ENCODE data around the gene GPI. TPM values are rescaled to one million over a fixed set of nuclear protein-coding genes. Genes with fewer than 3 reads are reported as not detected.

Gene GPI
- total RNA-seq, 4 donors from 2014 or later, result 41.5 to 120 (median 95.2) TPM

GRCh38 chr19:34404109-34404909, 39.3 kb downstream of the GPI start, which contains the start of gene PDCD2L:
PDCD2L (plus strand) TSS chr19:34404399; CDS start chr19:34404431, 32 bp downstream.
- intact Hi-C loops (cut with DNase I; ENCODE audit: low total_unique reads), result no loop called here
- H3K4me3 ChIP-seq, result peak within 1 kb of the TSS; percentile 61 to 85
- TF ChIP-seq CTCF (IDR thresholded peaks at IDR 0.05), result no peak
- TF ChIP-seq POLR2A (IDR thresholded peaks at IDR 0.05), result peak in 1 of 2 donors; percentile 64
- H3K27ac ChIP-seq, result peak within 1 kb of the TSS; percentile 39 to 67
- H3K9me3 ChIP-seq, result no peaks in the 10 kb centered on the region
- no peaks in the 10 kb centered on the region for H3K36me3 ChIP-seq
- H3K4me1 ChIP-seq, result no peaks in the 10 kb centered on the region
- DNase-seq, result peak; percentile 90 to 92
- H3K27me3 ChIP-seq, result no peaks in the 10 kb centered on the region

- intact Hi-C loops (cut with DNase I; ENCODE audit: low total_unique reads), result no loop called here
- Histone ChIP-seq H3K4me1 (no peaks in the 10 kb centered on the region), H3K4me3 (no peak overlapping the region), H3K27ac (no peak overlapping the region), H3K36me3 (no peaks in the 10 kb centered on the region), H3K9me3 (no peaks in the 10 kb centered on the region), H3K27me3 (no peaks in the 10 kb centered on the region)
- DNase-seq, result no peak
- TF ChIP-seq CTCF (IDR thresholded peaks at IDR 0.05) (no peak), POLR2A (IDR thresholded peaks at IDR 0.05) (no peak)
Observed at GRCh38 chr19:34405892-34406660, 41.1 kb downstream of the GPI start.

GRCh38 chr19:34408411-34408810, 43.4 kb downstream of the GPI start:
- no peak for DNase-seq
- H3K36me3 ChIP-seq, result no peaks in the 10 kb centered on the region

GRCh38 chr19:34409189-34410164, 44.5 kb downstream of the GPI start:
- H3K4me1 ChIP-seq, result no peaks in the 10 kb centered on the region
- H3K4me3 ChIP-seq, result no peak overlapping the region
- H3K27ac ChIP-seq, result no peak overlapping the region
- no peak for TF ChIP-seq CTCF (IDR thresholded peaks at IDR 0.05)
- DNase-seq, result no peak
- H3K9me3 ChIP-seq, result no peaks in the 10 kb centered on the region
- intact Hi-C loops (cut with DNase I; ENCODE audit: low total_unique reads), result no loop called here
- no peaks in the 10 kb centered on the region for H3K27me3 ChIP-seq
- no peaks in the 10 kb centered on the region for H3K36me3 ChIP-seq

More at GRCh38 chr19:34408411-34408810, 43.4 kb downstream of the GPI start:
- Histone ChIP-seq H3K9me3 (no peaks in the 10 kb centered on the region), H3K4me1 (no peaks in the 10 kb centered on the region), H3K27ac (no peak overlapping the region), H3K27me3 (no peaks in the 10 kb centered on the region), H3K4me3 (no peak overlapping the region)
- no peak for TF ChIP-seq CTCF (IDR thresholded peaks at IDR 0.05)
- TF ChIP-seq POLR2A (IDR thresholded peaks at IDR 0.05), result no peak
- intact Hi-C loops (cut with DNase I; ENCODE audit: low total_unique reads), result no loop called here

Data from uterus (tissue), 4 donors.